ENCODE results near the gene CRYBG1.
"Not testable (repeated sequence)": the region's sequence is repeated elsewhere in the genome, so short reads cannot be mapped to it uniquely, and the experiment has no call there.

CRYBG1 gene

DNA sequence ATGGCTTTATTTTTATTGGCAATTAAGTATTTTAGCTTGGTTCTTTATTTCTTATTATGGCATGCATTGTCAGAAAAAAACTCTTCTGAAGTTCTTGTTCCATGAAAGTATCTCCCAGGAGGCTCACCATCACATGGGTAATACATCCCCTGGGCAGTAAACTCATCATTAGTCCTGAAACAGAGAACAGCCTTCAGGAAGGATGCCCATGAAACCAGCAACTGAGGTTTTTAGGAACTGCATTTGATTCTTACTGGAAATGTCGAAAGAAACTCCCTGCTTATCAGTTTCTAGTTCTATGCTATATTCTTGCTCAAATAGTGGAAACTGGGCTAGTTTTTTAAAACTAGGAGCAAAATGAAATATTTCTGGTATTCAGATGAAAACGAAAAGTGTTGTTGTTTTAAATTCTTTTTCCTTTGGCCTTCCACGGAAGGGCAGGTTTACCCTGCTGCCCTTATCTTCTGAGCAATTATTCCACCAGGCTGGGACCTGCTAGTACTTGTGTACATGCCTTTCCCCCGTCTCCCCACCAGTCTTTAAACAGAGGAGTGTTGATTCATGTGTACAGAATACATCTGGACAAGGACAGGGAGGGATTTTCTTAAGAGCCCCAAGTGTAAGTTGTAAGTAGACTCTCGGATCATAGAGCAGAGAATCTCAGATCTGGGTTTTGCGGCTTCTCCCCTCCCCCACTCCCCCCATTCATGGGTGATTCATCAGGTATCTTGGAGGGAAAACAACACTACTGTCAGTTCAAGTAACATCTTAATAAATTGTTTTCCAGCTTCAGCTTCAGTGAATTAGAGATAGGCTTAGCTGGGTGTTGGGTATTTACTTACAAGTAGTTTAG lies 187.3 kb downstream of the CRYBG1 start:
- DNase-seq (ENCODE audit: low read depth in 3 of 3) = no peak

DNA sequence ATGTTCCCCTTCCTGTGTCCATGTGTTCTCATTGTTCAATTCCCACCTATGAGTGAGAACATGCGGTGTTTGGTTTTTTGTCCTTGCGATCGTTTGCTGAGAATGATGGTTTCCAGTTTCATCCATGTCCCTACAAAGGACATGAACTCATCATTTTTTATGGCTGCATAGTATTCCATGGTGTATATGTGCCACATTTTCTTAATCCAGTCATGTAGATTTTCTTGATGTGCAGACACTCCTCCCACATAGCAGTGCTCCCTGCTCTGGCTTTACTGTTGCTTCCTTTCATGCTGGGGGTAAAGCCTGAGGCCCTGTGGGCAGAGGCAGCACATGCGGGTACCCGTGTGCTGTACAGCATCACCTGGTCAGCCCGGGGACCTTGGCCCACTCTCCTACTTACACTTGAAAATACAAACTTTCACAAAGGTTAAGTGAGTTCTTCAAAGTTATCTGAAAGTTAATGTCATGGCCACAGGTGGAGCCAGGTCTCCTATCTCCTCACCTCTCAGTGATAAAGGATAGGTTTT lies 188.5 kb downstream of the CRYBG1 start:
- not testable (repeated sequence) for DNase-seq (ENCODE audit: low read depth in 3 of 3)

GRCh38 chr6:106549521-106549920 lies 189.0 kb downstream of the CRYBG1 start:
- DNase-seq (ENCODE audit: low read depth in 3 of 3) = no peak

DNA sequence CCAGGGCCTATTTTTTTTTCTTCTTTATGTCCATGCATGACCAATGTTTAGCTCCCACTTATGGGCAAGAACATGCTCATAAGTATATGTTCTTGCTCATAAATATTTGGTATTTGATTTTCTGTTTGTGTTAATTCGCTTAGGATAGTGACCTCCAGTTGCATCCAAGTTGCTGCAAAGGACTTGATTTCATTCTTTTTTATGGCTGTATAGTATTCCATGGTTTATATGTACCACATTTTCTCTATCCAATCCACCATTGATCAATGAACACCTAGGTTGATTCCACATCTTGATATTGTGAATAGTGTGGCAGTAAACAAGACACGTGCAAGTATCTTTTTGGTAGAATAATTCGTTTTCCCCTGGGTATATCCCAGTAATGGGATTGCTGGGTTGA lies 190.6 kb downstream of the CRYBG1 start:
- DNase-seq (ENCODE audit: low read depth in 3 of 3) = no peak

DNA sequence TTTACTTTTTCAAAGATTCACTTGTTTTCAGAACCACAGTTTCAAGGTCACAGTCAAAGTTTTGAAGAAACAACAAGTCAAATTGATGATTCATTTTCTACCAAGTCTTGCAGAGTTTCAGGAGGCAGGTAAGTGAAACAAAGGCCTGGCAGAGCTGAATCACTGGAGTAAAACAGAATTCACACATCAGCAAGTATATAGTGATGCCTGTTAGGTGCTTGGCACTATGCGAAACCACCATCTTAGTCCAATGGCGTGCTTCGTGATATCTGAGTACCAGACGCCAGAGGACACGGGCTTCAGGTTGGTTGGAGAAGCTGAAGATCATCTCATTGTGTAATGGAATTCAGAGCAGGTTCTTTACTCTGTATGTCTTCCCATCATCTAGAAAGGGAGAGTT lies 192.9 kb downstream of the CRYBG1 start:
- DNase-seq (ENCODE audit: low read depth in 3 of 3) = peak in 1 of 3 donors; percentile 40

- DNase-seq (ENCODE audit: low read depth in 3 of 3) = no peak
Measured at GRCh38 chr6:106555767-106556166, 195.2 kb downstream of the CRYBG1 start.

DNA sequence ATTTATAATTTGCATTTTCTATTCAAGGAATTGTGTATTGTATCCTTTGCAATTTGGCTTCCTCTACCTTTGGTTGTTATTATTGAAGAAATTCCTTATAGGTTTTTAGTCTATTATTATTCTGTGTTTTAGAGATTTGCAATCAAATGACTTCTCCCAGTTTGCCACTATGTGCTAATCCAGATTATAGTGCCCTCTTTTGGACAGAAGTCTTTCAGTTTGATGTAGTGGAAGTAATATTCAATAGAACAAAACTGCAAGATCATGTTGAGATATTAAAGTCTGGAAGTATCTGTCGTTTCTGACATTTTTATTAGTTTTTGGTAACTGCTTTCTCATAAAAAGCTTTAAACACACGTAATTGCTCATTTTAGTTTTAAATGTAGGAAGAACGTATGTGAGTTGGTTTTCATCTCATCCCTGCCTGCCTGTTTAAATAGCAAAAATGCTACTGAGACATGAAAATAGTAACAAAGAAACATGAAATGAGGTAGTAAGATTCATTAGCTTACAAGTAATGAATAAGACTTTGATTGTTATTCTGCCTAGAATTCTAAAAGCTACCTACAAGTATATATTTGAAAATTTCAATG lies 195.9 kb downstream of the CRYBG1 start:
- no peak for DNase-seq (ENCODE audit: low read depth in 3 of 3)

DNA sequence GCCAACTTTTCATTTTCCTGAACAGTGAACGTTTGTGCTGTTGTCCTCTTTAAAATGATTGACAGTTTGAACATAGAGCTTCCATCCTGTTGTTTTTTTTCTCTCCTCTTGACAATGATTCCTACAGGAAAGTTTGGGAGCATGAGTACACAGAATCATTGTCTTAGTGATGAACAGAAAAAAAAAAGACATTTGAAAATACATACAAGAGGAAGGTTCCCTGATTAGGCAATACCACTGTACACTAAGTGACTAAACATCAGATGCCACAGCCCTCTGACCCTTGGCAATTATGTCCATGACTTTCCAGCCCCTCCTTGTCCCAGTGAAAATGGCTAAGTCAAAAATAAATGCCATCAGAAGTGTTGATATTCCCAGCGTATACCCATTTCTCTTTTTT lies 197.3 kb downstream of the CRYBG1 start:
- no peak for DNase-seq (ENCODE audit: low read depth in 3 of 3)

GRCh38 chr6:106558364-106558763 lies 197.8 kb downstream of the CRYBG1 start:
- no peak for DNase-seq (ENCODE audit: low read depth in 3 of 3)

- not testable (repeated sequence) for DNase-seq (ENCODE audit: low read depth in 3 of 3)
Measured at GRCh38 chr6:106559659-106560058, 199.1 kb downstream of the CRYBG1 start.

DNA sequence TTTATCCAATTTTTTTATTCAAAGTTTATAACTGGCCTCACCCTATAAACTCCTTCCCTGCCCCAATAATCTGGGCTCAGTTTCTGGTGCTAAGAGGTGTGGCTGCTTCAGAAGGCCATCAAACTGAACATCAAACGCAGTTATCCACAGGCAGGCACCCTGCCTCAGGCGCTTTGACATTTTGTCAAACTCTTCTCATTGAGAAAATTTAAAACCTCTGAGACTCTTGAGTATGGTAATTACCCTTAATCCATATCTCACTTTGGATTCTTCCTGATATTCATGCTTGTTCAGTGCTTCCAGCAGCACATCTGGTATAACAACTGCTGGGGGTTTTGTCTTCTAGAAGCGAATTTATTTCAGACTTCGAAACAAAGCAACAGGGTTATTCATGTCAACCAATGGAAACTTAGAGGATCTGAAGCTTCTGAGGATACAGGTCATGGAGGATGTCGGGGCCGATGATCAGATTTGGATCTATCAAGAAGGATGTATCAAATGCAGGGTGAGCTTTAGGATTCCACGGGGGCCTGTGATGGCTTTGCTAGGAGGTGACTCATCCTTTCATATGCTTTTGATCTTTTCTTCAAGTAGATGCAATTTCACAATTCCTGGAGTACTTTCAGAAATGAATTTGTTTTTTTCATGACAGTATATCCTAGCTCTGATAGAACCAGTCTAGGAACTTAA lies 200.6 kb downstream of the CRYBG1 start:
- DNase-seq (ENCODE audit: low read depth in 3 of 3) = no peak

GRCh38 chr6:106561686-106562405 lies 201.3 kb downstream of the CRYBG1 start:
- no peak for DNase-seq (ENCODE audit: low read depth in 3 of 3)

DNA sequence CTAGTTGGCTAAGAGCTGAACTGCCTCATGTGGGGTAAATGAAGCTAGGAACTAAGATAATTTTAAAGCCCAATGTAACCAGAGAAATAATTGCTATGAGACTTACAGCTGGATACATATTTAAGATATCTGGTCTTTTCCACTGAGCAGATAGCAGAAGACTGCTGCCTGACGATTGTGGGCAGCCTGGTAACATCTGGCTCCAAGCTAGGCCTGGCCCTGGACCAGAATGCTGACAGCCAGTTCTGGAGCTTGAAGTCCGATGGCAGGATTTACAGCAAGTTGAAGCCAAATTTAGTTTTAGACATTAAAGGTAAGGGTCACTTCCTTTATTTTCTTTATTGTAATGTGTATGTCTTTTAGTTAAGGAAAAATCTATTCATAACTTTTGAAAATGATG lies 203.1 kb downstream of the CRYBG1 start:
- DNase-seq (ENCODE audit: low read depth in 3 of 3) = no peak

- no peak for DNase-seq (ENCODE audit: low read depth in 3 of 3)
Measured at GRCh38 chr6:106564476-106564875, 204.0 kb downstream of the CRYBG1 start.

- DNase-seq (ENCODE audit: low read depth in 3 of 3) = no peak
Measured at GRCh38 chr6:106568530-106568929, 208.0 kb downstream of the CRYBG1 start.

GRCh38 chr6:106569428-106569827 lies 208.9 kb downstream of the CRYBG1 start:
- DNase-seq (ENCODE audit: low read depth in 3 of 3) = no peak

DNA sequence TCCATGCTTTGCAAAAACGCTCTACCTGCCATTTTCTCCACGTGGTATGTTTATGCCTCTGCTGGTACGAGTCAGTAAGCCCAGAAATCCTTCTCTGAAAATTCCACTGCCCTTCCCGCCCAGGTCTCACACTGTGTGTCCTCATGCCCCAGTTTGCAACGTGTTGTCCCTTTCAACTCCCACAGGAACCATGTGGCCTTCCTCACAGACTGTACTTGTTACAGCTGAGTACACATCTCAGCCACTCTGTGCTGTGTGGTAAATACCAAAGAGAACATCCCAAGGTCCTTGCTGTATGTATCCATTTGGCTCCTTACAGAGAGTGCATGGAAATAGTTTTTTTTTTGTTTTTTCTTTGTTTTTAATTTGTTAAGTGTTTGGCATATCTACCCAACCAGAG lies 211.9 kb downstream of the CRYBG1 start:
- DNase-seq (ENCODE audit: low read depth in 3 of 3) = no peak

- DNase-seq (ENCODE audit: low read depth in 3 of 3) = no peak
Measured at GRCh38 chr6:106572875-106573585, 212.5 kb downstream of the CRYBG1 start.

DNA sequence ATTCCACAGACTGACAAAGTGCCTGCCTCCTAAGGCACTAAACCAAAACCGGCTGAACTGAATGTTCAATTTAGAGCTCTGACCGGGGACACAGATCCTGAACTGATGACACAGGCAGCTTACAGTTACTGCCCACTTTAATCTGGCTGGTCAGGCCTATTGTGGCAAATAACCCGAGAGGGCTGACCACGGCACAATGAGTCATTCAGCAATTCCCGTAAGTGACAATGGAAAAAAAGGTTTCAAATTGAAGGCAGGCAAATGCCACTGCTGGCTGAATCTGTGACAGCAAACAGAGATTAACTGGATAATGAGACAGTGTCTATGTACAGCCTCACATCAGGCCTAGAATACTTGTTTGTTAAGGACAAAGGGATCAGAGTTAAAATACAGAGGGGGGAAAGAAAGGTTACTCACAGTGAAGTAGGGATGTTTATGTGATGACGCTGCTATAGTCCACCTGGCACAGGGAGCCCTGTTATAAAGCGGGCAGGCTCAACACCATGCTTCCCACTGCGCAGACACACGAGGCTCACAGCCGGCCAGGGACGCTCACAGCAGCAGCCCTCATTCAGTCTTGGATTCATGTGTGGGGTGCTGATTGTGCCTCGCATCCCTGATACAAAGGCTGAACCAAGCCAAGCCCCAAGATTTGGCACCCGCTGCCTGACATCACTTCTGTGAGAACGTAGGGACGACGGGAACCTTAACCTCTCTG lies 214.4 kb downstream of the CRYBG1 start:
- DNase-seq (ENCODE audit: low read depth in 3 of 3) = no peak

GRCh38 chr6:106579281-106579680 lies 218.8 kb downstream of the CRYBG1 start:
- no peak for DNase-seq (ENCODE audit: low read depth in 3 of 3)

GRCh38 chr6:106581468-106581867 lies 221.0 kb downstream of the CRYBG1 start:
- DNase-seq (ENCODE audit: low read depth in 3 of 3) = no peak

Measured in stimulated activated CD4-positive, alpha-beta T cell treated with anti-CD3 and anti-CD28 coated beads, TNF-alpha, amount 100 ng/mL, for 48 hours (primary cell).